ENCODE measurements around the gene RRP8. TPM values are rescaled to one million over a fixed set of nuclear protein-coding genes. Genes with fewer than 3 reads are reported as not detected.

RRP8 gene
- total RNA-seq, 1 donor from 2014 or later, result 23.9 TPM

DNA sequence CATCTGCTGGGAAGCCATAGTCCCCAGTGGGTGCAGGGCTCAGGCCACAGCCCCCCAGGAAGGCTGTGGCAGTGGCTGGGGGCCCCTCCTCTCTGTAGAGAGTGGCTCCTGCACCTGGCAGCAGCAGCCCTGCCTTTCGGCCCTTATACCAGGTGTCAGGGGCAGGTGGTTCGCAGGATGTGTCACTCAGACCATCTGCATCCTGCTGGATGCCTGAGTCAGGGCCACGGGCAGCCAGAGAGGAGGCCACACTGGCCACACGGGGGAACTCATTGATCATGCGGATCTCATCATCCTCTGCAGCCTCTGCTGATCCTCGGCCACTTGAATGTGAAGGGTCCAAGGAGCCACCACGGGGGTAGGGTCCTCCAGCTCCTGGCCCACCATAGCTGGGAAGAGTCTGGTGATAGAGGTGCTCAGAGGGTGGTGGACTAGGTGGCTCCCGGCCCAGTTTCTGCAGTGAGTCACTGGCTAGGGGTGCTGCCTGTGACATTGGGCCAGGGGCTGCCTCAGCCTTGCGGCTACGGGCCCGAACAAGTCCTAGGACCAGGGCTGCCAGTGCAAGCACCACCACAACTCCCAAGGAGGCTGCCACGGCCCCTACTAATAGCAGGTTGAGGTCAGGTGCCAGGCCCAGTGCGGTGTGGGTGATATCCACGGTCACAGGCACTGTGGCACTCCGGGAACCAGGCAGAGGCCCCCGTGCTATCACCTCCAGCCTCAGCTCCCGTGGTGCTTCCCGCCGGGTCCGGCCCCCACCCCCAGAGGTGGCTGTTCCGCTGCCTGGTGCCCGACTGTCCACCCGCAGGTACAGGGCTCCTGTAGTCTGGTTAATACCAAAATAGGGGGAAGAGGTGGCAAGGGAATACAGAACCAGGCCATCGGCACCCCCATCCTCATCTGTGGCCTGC is 19.1 kb upstream of the RRP8 start:
- Histone ChIP-seq H3K79me2 (ENCODE audit: insufficient read depth, low read length) (peaks cover 10% of the 10 kb centered on the region), H2AFZ (ENCODE audit: low read depth, low read length) (no peak overlapping the region), H3K27me3 (ENCODE audit: insufficient read depth, low read length) (no peaks in the 10 kb centered on the region), H3K4me3 (ENCODE audit: insufficient read depth, low read depth, low read length) (no peak overlapping the region), H4K20me1 (ENCODE audit: insufficient read depth, low read length) (no peaks in the 10 kb centered on the region), H3K9ac (ENCODE audit: low read length) (no peak overlapping the region), H3K4me2 (ENCODE audit: low read length) (no peak overlapping the region), H3K27ac (ENCODE audit: low read depth, low read length) (no peak overlapping the region), H3K9me3 (ENCODE audit: insufficient read depth, low read depth, low read length) (no peaks in the 10 kb centered on the region), H3K36me3 (ENCODE audit: insufficient read depth, low read length) (no peaks in the 10 kb centered on the region), H3K4me1 (ENCODE audit: insufficient read depth, low read length) (peaks cover 14% of the 10 kb centered on the region)
- H3K36me3 Mint-ChIP-seq (ENCODE audit: low read depth, unreplicated experiment), result peaks cover 3% of the 10 kb centered on the region
- no peaks in the 10 kb centered on the region for H3K9me3 Mint-ChIP-seq (ENCODE audit: unreplicated experiment)
- no peak overlapping the region for H3K4me3 Mint-ChIP-seq (ENCODE audit: unreplicated experiment)
- no peak overlapping the region for H3K27ac Mint-ChIP-seq (ENCODE audit: unreplicated experiment)
- DNase-seq (ENCODE audit: low read depth) (no peak), FAIRE-seq (no peak)
- H3K27me3 Mint-ChIP-seq (ENCODE audit: low read depth, unreplicated experiment), result peaks cover 16% of the 10 kb centered on the region
- peaks cover 3% of the 10 kb centered on the region for H3K4me1 Mint-ChIP-seq (ENCODE audit: low read depth, unreplicated experiment)
- peak; percentile 7 for TF ChIP-seq EZH2 (IDR thresholded peaks at IDR 0.05; ENCODE audit: insufficient read depth, low read length)
- TF ChIP-seq, protein P1, sequence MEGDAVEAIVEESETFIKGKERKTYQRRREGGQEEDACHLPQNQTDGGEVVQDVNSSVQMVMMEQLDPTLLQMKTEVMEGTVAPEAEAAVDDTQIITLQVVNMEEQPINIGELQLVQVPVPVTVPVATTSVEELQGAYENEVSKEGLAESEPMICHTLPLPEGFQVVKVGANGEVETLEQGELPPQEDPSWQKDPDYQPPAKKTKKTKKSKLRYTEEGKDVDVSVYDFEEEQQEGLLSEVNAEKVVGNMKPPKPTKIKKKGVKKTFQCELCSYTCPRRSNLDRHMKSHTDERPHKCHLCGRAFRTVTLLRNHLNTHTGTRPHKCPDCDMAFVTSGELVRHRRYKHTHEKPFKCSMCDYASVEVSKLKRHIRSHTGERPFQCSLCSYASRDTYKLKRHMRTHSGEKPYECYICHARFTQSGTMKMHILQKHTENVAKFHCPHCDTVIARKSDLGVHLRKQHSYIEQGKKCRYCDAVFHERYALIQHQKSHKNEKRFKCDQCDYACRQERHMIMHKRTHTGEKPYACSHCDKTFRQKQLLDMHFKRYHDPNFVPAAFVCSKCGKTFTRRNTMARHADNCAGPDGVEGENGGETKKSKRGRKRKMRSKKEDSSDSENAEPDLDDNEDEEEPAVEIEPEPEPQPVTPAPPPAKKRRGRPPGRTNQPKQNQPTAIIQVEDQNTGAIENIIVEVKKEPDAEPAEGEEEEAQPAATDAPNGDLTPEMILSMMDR (IDR thresholded peaks at IDR 0.05; ENCODE audit: insufficient read depth, low read depth, low read length), result no peak

DNA sequence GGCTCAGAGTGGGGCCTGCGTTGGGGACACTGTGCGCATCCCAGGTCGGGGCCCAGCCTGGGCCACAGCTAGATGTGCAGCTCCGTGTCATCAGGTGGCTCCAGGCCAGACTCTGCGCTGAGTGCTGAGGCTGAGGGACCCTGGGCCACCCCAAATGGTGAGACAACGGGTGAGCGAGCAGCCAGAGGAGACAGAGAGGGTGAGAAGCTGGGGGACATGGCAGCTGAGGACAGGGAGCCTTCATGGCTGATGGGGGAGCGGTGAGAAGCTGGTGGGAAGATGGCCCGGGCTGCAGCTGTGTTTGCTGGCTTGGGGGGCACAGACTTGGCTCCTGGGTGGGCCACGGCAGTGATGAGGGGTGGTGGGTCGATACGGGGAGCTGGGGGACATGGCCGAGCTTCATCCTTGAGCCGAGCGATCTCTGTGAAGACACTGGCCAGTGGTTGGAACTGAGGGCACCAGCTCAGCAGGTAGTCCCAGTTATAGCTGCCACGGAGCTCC is 18.3 kb upstream of the RRP8 start:
- H3K9me3 ChIP-seq (ENCODE audit: insufficient read depth, low read depth, low read length), result no peaks in the 10 kb centered on the region
- no peaks in the 10 kb centered on the region for H3K36me3 ChIP-seq (ENCODE audit: insufficient read depth, low read length)
- H3K9ac ChIP-seq (ENCODE audit: low read length), result no peak overlapping the region
- Mint-ChIP-seq H3K27me3 (ENCODE audit: low read depth, unreplicated experiment) (peaks cover 12% of the 10 kb centered on the region), H3K4me1 (ENCODE audit: low read depth, unreplicated experiment) (peaks cover 3% of the 10 kb centered on the region), H3K36me3 (ENCODE audit: low read depth, unreplicated experiment) (peaks cover 3% of the 10 kb centered on the region), H3K9me3 (ENCODE audit: unreplicated experiment) (no peaks in the 10 kb centered on the region), H3K4me3 (ENCODE audit: unreplicated experiment) (no peak overlapping the region), H3K27ac (ENCODE audit: unreplicated experiment) (no peak overlapping the region)
- H3K4me1 ChIP-seq (ENCODE audit: insufficient read depth, low read length), result peaks cover 21% of the 10 kb centered on the region
- peaks cover 17% of the 10 kb centered on the region for H3K79me2 ChIP-seq (ENCODE audit: insufficient read depth, low read length)
- TF ChIP-seq EZH2 (IDR thresholded peaks at IDR 0.05; ENCODE audit: insufficient read depth, low read length), result no peak
- TF ChIP-seq, protein P1 (IDR thresholded peaks at IDR 0.05; ENCODE audit: insufficient read depth, low read depth, low read length), result no peak
- H3K4me2 ChIP-seq (ENCODE audit: low read length), result no peak overlapping the region
- H3K27ac ChIP-seq (ENCODE audit: low read depth, low read length), result no peak overlapping the region
- FAIRE-seq (no peak), DNase-seq (ENCODE audit: low read depth) (no peak)
- no peaks in the 10 kb centered on the region for H3K27me3 ChIP-seq (ENCODE audit: insufficient read depth, low read length)
- H4K20me1 ChIP-seq (ENCODE audit: insufficient read depth, low read length), result no peaks in the 10 kb centered on the region
- no peak overlapping the region for H3K4me3 ChIP-seq (ENCODE audit: insufficient read depth, low read depth, low read length)
- no peak overlapping the region for H2AFZ ChIP-seq (ENCODE audit: low read depth, low read length)

DNA sequence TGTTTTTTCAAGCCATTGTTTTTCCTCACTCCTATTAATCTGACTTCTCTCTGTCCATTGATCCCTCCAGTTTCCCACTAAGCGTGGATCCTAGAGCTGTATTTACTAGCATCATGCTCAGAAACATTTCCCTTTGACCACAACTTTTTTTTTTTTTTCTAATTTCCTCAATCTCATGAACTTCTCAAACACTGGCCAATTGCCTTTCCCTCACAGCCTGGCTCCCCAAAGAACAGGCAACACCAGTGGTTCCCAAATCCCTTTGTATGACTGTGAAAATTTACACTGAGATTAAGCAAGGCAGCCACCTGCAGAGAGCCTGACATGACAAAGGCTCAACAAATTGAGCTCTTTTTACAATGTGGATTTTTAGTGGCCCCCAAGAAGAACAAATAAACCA is 17.2 kb upstream of the RRP8 start:
- H3K79me2 ChIP-seq (ENCODE audit: insufficient read depth, low read length), result peaks cover 18% of the 10 kb centered on the region
- no peaks in the 10 kb centered on the region for H3K27me3 ChIP-seq (ENCODE audit: insufficient read depth, low read length)
- H3K9me3 ChIP-seq (ENCODE audit: insufficient read depth, low read depth, low read length), result no peaks in the 10 kb centered on the region
- no peaks in the 10 kb centered on the region for H3K36me3 ChIP-seq (ENCODE audit: insufficient read depth, low read length)
- no peak overlapping the region for H3K4me3 ChIP-seq (ENCODE audit: insufficient read depth, low read depth, low read length)
- no peak overlapping the region for H3K27ac ChIP-seq (ENCODE audit: low read depth, low read length)
- H2AFZ ChIP-seq (ENCODE audit: low read depth, low read length), result no peak overlapping the region
- H3K4me1 ChIP-seq (ENCODE audit: insufficient read depth, low read length), result peaks cover 30% of the 10 kb centered on the region
- TF ChIP-seq, protein P1 (IDR thresholded peaks at IDR 0.05; ENCODE audit: insufficient read depth, low read depth, low read length), result no peak
- TF ChIP-seq EZH2 (IDR thresholded peaks at IDR 0.05; ENCODE audit: insufficient read depth, low read length), result no peak
- no peaks in the 10 kb centered on the region for H3K9me3 Mint-ChIP-seq (ENCODE audit: unreplicated experiment)
- no peak overlapping the region for H3K4me3 Mint-ChIP-seq (ENCODE audit: unreplicated experiment)
- no peak for DNase-seq (ENCODE audit: low read depth)
- H3K36me3 Mint-ChIP-seq (ENCODE audit: low read depth, unreplicated experiment), result peaks cover 9% of the 10 kb centered on the region
- H3K27ac Mint-ChIP-seq (ENCODE audit: unreplicated experiment), result no peak overlapping the region
- H3K4me2 ChIP-seq (ENCODE audit: low read length), result no peak overlapping the region
- H4K20me1 ChIP-seq (ENCODE audit: insufficient read depth, low read length), result no peaks in the 10 kb centered on the region
- H3K27me3 Mint-ChIP-seq (ENCODE audit: low read depth, unreplicated experiment), result peaks cover 10% of the 10 kb centered on the region
- peaks cover 12% of the 10 kb centered on the region for H3K4me1 Mint-ChIP-seq (ENCODE audit: low read depth, unreplicated experiment)
- no peak for FAIRE-seq
- no peak overlapping the region for H3K9ac ChIP-seq (ENCODE audit: low read length)
